CD14-positive monocyte (primary cell): Measurements from ENCODE around the gene KRT73. TPM values are rescaled to one million over a fixed set of nuclear protein-coding genes. Genes with fewer than 3 reads are reported as not detected.

Experiments used
- DNase-seq, 3 donors: peaks; one replicate each; pipeline ENCODE4 v3.0.0-alpha.2; 2011 to 2022
- H2AFZ ChIP-seq: 2 replicates; pipeline ENCODE4 v1.6.0; 2012; ENCODE audit warnings: mild to moderate bottlenecking, low read depth, low read length, inconsistent platforms; ENCODE audit not compliant: insufficient read depth, poor library complexity, severe bottlenecking
- H3K27ac ChIP-seq, 2 donors: 1 replicate in 1 of 2; 2 replicates in 1 of 2; pipeline ENCODE4 v1.5.1; 2012 to 2013; ENCODE audit warnings: low read length in 2 of 2, control low read depth in 1 of 2, inconsistent platforms in 1 of 2, low read depth in 1 of 2, mild to moderate bottlenecking in 1 of 2
- H3K27me3 ChIP-seq, 2 donors: one replicate each; pipeline versions ENCODE4 v1.6.0 to v1.6.1; 2011 to 2013; ENCODE audit warnings: low read length in 2 of 2; ENCODE audit not compliant: control insufficient read depth in 2 of 2, insufficient read depth in 2 of 2
- H3K36me3 ChIP-seq, 2 donors: replicated peaks in 1 of 2; 1 replicate in 1 of 2; 2 replicates in 1 of 2; pipeline versions ENCODE4 v1.5.1 to v1.6.1; 2012 to 2013; ENCODE audit warnings: low read length in 2 of 2, control low read depth in 1 of 2, inconsistent platforms in 1 of 2, mild to moderate bottlenecking in 1 of 2; ENCODE audit not compliant: insufficient read depth in 2 of 2, control insufficient read depth in 1 of 2
- H3K4me1 ChIP-seq, 2 donors: 1 replicate in 1 of 2; 2 replicates in 1 of 2; pipeline versions ENCODE4 v1.5.1 to v1.6.1; 2012 to 2013; ENCODE audit warnings: low read length in 2 of 2, control low read depth in 1 of 2, inconsistent platforms in 1 of 2, mild to moderate bottlenecking in 1 of 2, moderate library complexity in 1 of 2; ENCODE audit not compliant: insufficient read depth in 2 of 2, control insufficient read depth in 1 of 2
- H3K4me2 ChIP-seq: replicated peaks from 2 replicates; pipeline ENCODE3; 2012; ENCODE audit warnings: low read length, moderate library complexity, mild to moderate bottlenecking; ENCODE audit not compliant: poor library complexity, severe bottlenecking; ENCODE audit errors: extremely low read depth
- H3K4me3 ChIP-seq, 3 experiments: fragments of 200-600 bp in 1 of 3; sonication (generic) in 1 of 3; replicated peaks in 1 of 3; 1 replicate in 2 of 3; 2 replicates in 1 of 3; pipeline ENCODE4 v1.5.1; 2011 to 2013; ENCODE audit warnings: low read length in 3 of 3, mild to moderate bottlenecking in 3 of 3, control low read depth in 2 of 3, low read depth in 2 of 3, inconsistent platforms in 1 of 3, moderate library complexity in 1 of 3
- H3K79me2 ChIP-seq: 2 replicates; pipeline ENCODE4 v1.6.0; 2012; ENCODE audit warnings: mild to moderate bottlenecking, control low read depth, inconsistent platforms, low read length, moderate library complexity; ENCODE audit not compliant: insufficient read depth
- H3K9ac ChIP-seq: 2 replicates; pipeline ENCODE4 v1.6.0; 2017; ENCODE audit warnings: low read length, mild to moderate bottlenecking; ENCODE audit not compliant: insufficient read depth, poor library complexity, severe bottlenecking
- H3K9me3 ChIP-seq, 2 donors: replicated peaks in 1 of 2; 1 replicate in 1 of 2; 2 replicates in 1 of 2; pipeline versions ENCODE4 v1.5.1 to v1.6.1; 2012 to 2013; ENCODE audit warnings: low read length in 2 of 2, control low read depth in 1 of 2; ENCODE audit not compliant: control insufficient read depth in 1 of 2, insufficient read depth in 1 of 2
- H4K20me1 ChIP-seq: 2 replicates; pipeline ENCODE4 v1.6.0; 2012; ENCODE audit warnings: mild to moderate bottlenecking, low read length, control low read depth, moderate library complexity; ENCODE audit not compliant: insufficient read depth
- H3K27ac Mint-ChIP-seq, 7 donors: one replicate each; pipeline ENCODE4 v1.8.0; 2020; ENCODE audit warnings: mild to moderate bottlenecking in 7 of 7, mixed read lengths in 7 of 7, moderate library complexity in 6 of 7, inconsistent platforms in 2 of 7
- H3K27me3 Mint-ChIP-seq, 3 donors: one replicate each; pipeline ENCODE4 v1.8.0; 2021 to 2022; ENCODE audit warnings: low read depth in 3 of 3, mild to moderate bottlenecking in 3 of 3, mixed read lengths in 3 of 3, moderate library complexity in 3 of 3, inconsistent platforms in 1 of 3
- H3K36me3 Mint-ChIP-seq, 2 donors: one replicate each; pipeline ENCODE4 v1.8.0; 2020; ENCODE audit warnings: mixed read lengths in 2 of 2, inconsistent platforms in 1 of 2, mild to moderate bottlenecking in 1 of 2
- H3K4me1 Mint-ChIP-seq: one replicate; pipeline ENCODE4 v1.8.0; 2020; ENCODE audit warnings: mild to moderate bottlenecking, mixed read lengths
- H3K4me3 Mint-ChIP-seq, 2 donors: one replicate each; pipeline ENCODE4 v1.8.0; 2020; ENCODE audit warnings: mild to moderate bottlenecking in 2 of 2, mixed read lengths in 2 of 2, moderate library complexity in 1 of 2
- H3K9me3 Mint-ChIP-seq, 7 donors: one replicate each; pipeline ENCODE4 v1.8.0; 2020 to 2022; ENCODE audit warnings: mixed read lengths in 7 of 7, mild to moderate bottlenecking in 6 of 7, moderate library complexity in 6 of 7, inconsistent platforms in 2 of 7
- WGBS: methylation state at CpG from one replicate; pipeline ENCODE4 v1.1.5; 2013; ENCODE audit warnings: missing lambda C conversion rate; ENCODE audit not compliant: insufficient coverage; 5-methylcytosine and 5-hydroxymethylcytosine counted together
- intact Hi-C, 2 donors: fragments of 100-400 bp; cut with micrococcal nuclease; formaldehyde crosslinking; loops; one replicate each; pipeline versions ENCODE4 v1.15.0 to v1.15.1; 2023
- polyA plus RNA-seq, 3 donors: library from polyadenylated mRNA; depleted of rRNA in 1 of 3; unstranded in 2 of 3; stranded (reverse) in 1 of 3; fragments of 300-500 nt in 2 of 3; fragments of >200 nt in 1 of 3; fragmentation: Illumina TruSeq in 2 of 3; gene quantifications; 1 replicate in 2 of 3; 2 replicates in 1 of 3; pipeline ENCODE4 v1.2.3, GENCODE V29; 2012 to 2021
- TF ChIP-seq, protein P1 (sequence below): fragments of 200-600 bp; IDR thresholded peaks from one replicate; pipeline ENCODE4 v1.8.0; 2022; ENCODE audit warnings: antibody characterized with exemption, mild to moderate bottlenecking

Gene KRT73
- polyA plus RNA-seq, 3 donors = not detected

DNA sequence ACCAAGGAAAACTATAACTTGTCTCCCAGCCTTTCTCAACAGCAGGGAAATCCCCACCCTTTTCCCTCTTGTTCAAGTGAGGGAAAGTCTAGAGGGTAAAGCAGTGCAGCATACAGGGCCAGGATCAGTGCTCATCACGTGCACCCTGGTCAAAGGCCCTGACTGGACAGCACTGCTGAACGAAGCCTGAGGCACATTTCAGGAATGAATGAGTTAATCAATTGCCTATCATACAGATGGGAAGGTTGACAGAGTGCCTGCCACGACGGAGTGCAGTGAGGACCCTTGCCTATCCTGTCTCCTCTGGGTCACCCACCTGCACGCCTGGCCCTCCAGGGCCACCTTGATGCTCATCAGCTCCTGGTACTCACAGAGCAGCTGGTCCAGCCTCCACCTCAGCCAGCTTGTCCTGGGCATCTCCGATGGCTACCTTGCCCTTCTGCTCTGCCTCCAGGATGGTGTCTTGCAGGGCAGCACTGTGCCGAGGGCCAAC, 11.7 kb upstream of the KRT73 start:
- Histone ChIP-seq H2AFZ (no peak overlapping the region), H3K4me3 (no peak overlapping the region), H3K9me3 (no peaks in the 10 kb centered on the region), H3K27ac (no peak overlapping the region), H4K20me1 (no peaks in the 10 kb centered on the region), H3K27me3 (no peaks in the 10 kb centered on the region), H3K9ac (no peak overlapping the region), H3K79me2 (no peaks in the 10 kb centered on the region), H3K4me2 (no peak overlapping the region), H3K4me1 (no peaks in the 10 kb centered on the region), H3K36me3 (no peaks in the 10 kb centered on the region)
- 87% methylated on average over 4 of the region's 7 CpGs for WGBS
- no peak for DNase-seq
- Mint-ChIP-seq H3K4me1 (peaks cover 8% of the 10 kb centered on the region), H3K4me3 (no peak overlapping the region), H3K36me3 (no peaks in the 10 kb centered on the region), H3K27me3 (peaks cover 0 to 10% (median 5%) of the 10 kb centered on the region in 3 donors), H3K9me3 (no peaks in the 10 kb centered on the region), H3K27ac (no peak overlapping the region)
- TF ChIP-seq, protein P1, sequence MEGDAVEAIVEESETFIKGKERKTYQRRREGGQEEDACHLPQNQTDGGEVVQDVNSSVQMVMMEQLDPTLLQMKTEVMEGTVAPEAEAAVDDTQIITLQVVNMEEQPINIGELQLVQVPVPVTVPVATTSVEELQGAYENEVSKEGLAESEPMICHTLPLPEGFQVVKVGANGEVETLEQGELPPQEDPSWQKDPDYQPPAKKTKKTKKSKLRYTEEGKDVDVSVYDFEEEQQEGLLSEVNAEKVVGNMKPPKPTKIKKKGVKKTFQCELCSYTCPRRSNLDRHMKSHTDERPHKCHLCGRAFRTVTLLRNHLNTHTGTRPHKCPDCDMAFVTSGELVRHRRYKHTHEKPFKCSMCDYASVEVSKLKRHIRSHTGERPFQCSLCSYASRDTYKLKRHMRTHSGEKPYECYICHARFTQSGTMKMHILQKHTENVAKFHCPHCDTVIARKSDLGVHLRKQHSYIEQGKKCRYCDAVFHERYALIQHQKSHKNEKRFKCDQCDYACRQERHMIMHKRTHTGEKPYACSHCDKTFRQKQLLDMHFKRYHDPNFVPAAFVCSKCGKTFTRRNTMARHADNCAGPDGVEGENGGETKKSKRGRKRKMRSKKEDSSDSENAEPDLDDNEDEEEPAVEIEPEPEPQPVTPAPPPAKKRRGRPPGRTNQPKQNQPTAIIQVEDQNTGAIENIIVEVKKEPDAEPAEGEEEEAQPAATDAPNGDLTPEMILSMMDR = no peak
- intact Hi-C loops = no loop called here

DNA sequence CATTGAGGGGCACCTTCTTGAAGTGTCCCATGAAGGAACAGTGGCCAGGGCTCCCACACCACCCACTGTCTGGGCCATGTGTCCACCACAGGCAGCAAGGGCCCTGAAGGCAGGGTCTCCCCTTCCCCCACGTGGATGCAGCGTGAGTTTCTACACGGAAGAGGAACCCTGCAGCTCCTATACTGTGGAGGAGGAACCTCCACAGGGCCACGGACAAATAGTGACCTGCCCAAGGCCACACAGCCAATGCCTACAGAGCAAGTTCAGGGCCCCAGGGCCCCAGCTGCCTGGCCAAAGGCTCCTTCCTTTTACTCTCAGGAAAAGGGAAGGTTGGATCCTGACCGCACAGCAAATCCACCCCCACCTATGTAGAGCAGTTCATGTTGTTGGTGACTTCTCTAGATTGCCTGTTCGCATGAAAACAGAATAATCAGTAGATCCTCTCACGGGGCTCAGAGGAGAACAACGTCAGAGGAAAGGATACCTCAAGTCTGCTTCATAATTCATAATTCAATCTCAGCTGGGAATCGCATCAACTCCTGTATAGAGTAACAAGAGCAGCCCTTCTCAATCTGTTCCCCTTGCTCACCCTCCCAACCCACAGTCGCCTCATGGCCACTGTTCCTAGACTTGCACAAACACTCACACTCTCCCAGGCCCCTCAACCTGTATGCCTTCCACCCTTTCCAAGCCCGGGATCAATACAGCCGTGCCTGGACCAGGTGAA, 11.1 kb upstream of the KRT73 start:
- 68% methylated on average over 6 of the region's 12 CpGs for WGBS
- intact Hi-C loops = no loop called here
- DNase-seq = no peak
- Histone ChIP-seq H3K36me3 (no peaks in the 10 kb centered on the region), H3K4me2 (no peak overlapping the region), H3K27ac (no peak overlapping the region), H3K27me3 (no peaks in the 10 kb centered on the region), H3K9me3 (no peaks in the 10 kb centered on the region), H3K9ac (no peak overlapping the region), H3K4me1 (no peaks in the 10 kb centered on the region), H3K79me2 (no peaks in the 10 kb centered on the region), H3K4me3 (no peak overlapping the region), H4K20me1 (no peaks in the 10 kb centered on the region), H2AFZ (peak overlapping the region; percentile 34)
- Mint-ChIP-seq H3K36me3 (no peaks in the 10 kb centered on the region), H3K4me3 (no peak overlapping the region), H3K9me3 (no peaks in the 10 kb centered on the region), H3K27ac (no peak overlapping the region), H3K27me3 (peaks cover 0 to 10% (median 5%) of the 10 kb centered on the region in 3 donors), H3K4me1 (peaks cover 8% of the 10 kb centered on the region)
- TF ChIP-seq, protein P1 = no peak
